GM12875 (cell line): ENCODE measurements around the gene ADAMTS9.

Experiments
- H3K4me3 ChIP-seq: one replicate; pipeline ENCODE4 v1.5.1; 2011; ENCODE audit warnings: low read depth, low read length, control low read depth
- CTCF ChIP-seq: IDR thresholded peaks from 2 replicates; pipeline ENCODE4 v1.5.1; 2011; ENCODE audit warnings: low read depth, mild to moderate bottlenecking, control low read depth, inconsistent platforms, low read length, moderate library complexity, borderline replicate concordance; ENCODE audit not compliant: insufficient read depth

The ADAMTS9 gene

GRCh38 chr3:64554096-64554920 lies 133.5 kb downstream of the ADAMTS9 start:
- no peak overlapping the region for H3K4me3 ChIP-seq
- TF ChIP-seq CTCF: no peak

- no peak for TF ChIP-seq CTCF
- no peak overlapping the region for H3K4me3 ChIP-seq
Observed at GRCh38 chr3:64552966-64553365, 134.8 kb downstream of the ADAMTS9 start.

GRCh38 chr3:64552160-64552559 lies 135.6 kb downstream of the ADAMTS9 start:
- no peak for TF ChIP-seq CTCF
- no peak overlapping the region for H3K4me3 ChIP-seq

- TF ChIP-seq CTCF: no peak
- no peak overlapping the region for H3K4me3 ChIP-seq
Observed at GRCh38 chr3:64551697-64552096, 136.1 kb downstream of the ADAMTS9 start.

GRCh38 chr3:64550745-64551144 lies 137.1 kb downstream of the ADAMTS9 start:
- H3K4me3 ChIP-seq: no peak overlapping the region
- TF ChIP-seq CTCF: no peak

GRCh38 chr3:64549869-64550268 lies 137.9 kb downstream of the ADAMTS9 start:
- H3K4me3 ChIP-seq: no peak overlapping the region
- no peak for TF ChIP-seq CTCF

GRCh38 chr3:64548200-64548889 lies 139.5 kb downstream of the ADAMTS9 start:
- TF ChIP-seq CTCF: no peak
- H3K4me3 ChIP-seq: no peak overlapping the region
